ENCODE data around the gene SLC2A2.

The SLC2A2 gene

DNA sequence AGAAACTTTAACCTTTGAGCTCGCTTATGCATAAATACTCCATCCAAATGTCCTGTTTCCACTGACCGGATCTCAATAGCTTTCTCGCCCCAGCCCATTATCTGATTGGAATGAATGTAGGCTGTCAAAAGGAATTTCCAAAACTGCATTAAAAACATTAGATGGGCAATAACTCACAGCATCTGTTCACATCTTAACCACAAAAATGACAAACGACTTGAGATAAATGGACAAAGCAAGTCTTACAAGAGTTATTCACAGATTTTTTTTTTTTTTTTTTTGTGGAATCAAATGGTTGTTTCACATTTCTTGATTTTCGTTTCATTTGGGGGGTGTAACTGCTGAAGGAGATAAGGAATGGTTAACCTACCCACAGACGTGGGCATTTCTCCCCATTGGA lies 39.7 kb upstream of the SLC2A2 start:
- Histone ChIP-seq H3K27me3 (replicated peaks; ENCODE audit: insufficient read depth, low read length) (no peaks in the 10 kb centered on the region), H3K27ac (ENCODE audit: low read length) (no peak overlapping the region), H3K9ac (ENCODE audit: low read length) (no peak overlapping the region), H3K9me3 (replicated peaks; ENCODE audit: insufficient read depth, low read length) (no peaks in the 10 kb centered on the region), H3K4me1 (ENCODE audit: low read length) (no peaks in the 10 kb centered on the region), H3K4me3 (ENCODE audit: low read length) (no peak overlapping the region), H3K79me2 (ENCODE audit: low read length) (no peaks in the 10 kb centered on the region), H3K4me2 (ENCODE audit: low read depth, low read length) (no peak overlapping the region), H3F3A (ENCODE audit: insufficient read depth, low read length) (no peaks in the 10 kb centered on the region), H3K9me2 (replicated peaks; ENCODE audit: insufficient read depth, low read length) (no peaks in the 10 kb centered on the region), H4K20me1 (ENCODE audit: insufficient read depth, low read length) (no peaks in the 10 kb centered on the region), H2AFZ (ENCODE audit: low read length) (no peak overlapping the region), H3K36me3 (replicated peaks; ENCODE audit: insufficient read depth, low read length) (no peaks in the 10 kb centered on the region)
- DNase-seq, result no peak
- TF ChIP-seq EZH2 (optimal IDR thresholded peaks at IDR 0.05; ENCODE audit: low read depth, low read length) (no peak), EZH2phosphoT487 (IDR thresholded peaks at IDR 0.05; ENCODE audit: low read length) (no peak)
- TF ChIP-seq, protein P1, sequence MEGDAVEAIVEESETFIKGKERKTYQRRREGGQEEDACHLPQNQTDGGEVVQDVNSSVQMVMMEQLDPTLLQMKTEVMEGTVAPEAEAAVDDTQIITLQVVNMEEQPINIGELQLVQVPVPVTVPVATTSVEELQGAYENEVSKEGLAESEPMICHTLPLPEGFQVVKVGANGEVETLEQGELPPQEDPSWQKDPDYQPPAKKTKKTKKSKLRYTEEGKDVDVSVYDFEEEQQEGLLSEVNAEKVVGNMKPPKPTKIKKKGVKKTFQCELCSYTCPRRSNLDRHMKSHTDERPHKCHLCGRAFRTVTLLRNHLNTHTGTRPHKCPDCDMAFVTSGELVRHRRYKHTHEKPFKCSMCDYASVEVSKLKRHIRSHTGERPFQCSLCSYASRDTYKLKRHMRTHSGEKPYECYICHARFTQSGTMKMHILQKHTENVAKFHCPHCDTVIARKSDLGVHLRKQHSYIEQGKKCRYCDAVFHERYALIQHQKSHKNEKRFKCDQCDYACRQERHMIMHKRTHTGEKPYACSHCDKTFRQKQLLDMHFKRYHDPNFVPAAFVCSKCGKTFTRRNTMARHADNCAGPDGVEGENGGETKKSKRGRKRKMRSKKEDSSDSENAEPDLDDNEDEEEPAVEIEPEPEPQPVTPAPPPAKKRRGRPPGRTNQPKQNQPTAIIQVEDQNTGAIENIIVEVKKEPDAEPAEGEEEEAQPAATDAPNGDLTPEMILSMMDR (IDR thresholded peaks at IDR 0.05; ENCODE audit: low read length), result no peak

DNA sequence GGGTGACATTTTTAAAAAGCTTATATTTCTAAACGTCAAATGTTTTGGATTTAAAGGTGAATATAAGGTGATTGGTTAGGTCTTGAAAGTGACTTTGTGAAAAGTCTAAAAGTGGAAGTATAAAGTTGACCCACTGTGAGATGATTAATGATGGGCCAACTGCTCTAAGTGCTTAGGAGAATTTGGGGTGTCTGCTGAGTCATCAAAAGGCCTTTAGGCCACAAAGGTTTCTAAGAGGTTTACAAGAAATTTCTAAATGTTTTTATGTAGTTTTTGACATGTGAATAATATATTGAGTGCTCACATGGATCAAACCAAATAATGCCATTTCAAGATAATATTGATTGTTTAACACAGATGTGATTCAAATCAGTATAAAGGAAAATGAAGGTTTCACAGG lies 39.2 kb upstream of the SLC2A2 start:
- H3K4me1 ChIP-seq (ENCODE audit: low read length), result no peaks in the 10 kb centered on the region
- H3K9ac ChIP-seq (ENCODE audit: low read length), result no peak overlapping the region
- H3K27ac ChIP-seq (ENCODE audit: low read length), result no peak overlapping the region
- H4K20me1 ChIP-seq (ENCODE audit: insufficient read depth, low read length), result no peaks in the 10 kb centered on the region
- H3K27me3 ChIP-seq (replicated peaks; ENCODE audit: insufficient read depth, low read length), result no peaks in the 10 kb centered on the region
- H2AFZ ChIP-seq (ENCODE audit: low read length), result no peak overlapping the region
- no peaks in the 10 kb centered on the region for H3K79me2 ChIP-seq (ENCODE audit: low read length)
- no peaks in the 10 kb centered on the region for H3K36me3 ChIP-seq (replicated peaks; ENCODE audit: insufficient read depth, low read length)
- no peaks in the 10 kb centered on the region for H3K9me3 ChIP-seq (replicated peaks; ENCODE audit: insufficient read depth, low read length)
- H3K4me3 ChIP-seq (ENCODE audit: low read length), result no peak overlapping the region
- no peak for TF ChIP-seq EZH2phosphoT487 (IDR thresholded peaks at IDR 0.05; ENCODE audit: low read length)
- TF ChIP-seq EZH2 (optimal IDR thresholded peaks at IDR 0.05; ENCODE audit: low read depth, low read length), result no peak
- TF ChIP-seq, protein P1 (IDR thresholded peaks at IDR 0.05; ENCODE audit: low read length), result no peak
- H3F3A ChIP-seq (ENCODE audit: insufficient read depth, low read length), result no peaks in the 10 kb centered on the region
- H3K4me2 ChIP-seq (ENCODE audit: low read depth, low read length), result no peak overlapping the region
- no peak for DNase-seq
- no peaks in the 10 kb centered on the region for H3K9me2 ChIP-seq (replicated peaks; ENCODE audit: insufficient read depth, low read length)

GRCh38 chr3:171064461-171064860 lies 37.9 kb upstream of the SLC2A2 start:
- no peak for DNase-seq
- Histone ChIP-seq H3K36me3 (replicated peaks; ENCODE audit: insufficient read depth, low read length) (no peaks in the 10 kb centered on the region), H3K9me2 (replicated peaks; ENCODE audit: insufficient read depth, low read length) (no peaks in the 10 kb centered on the region), H3K4me2 (ENCODE audit: low read depth, low read length) (no peak overlapping the region), H3K27me3 (replicated peaks; ENCODE audit: insufficient read depth, low read length) (no peaks in the 10 kb centered on the region), H3K27ac (ENCODE audit: low read length) (no peak overlapping the region), H3K9me3 (replicated peaks; ENCODE audit: insufficient read depth, low read length) (no peaks in the 10 kb centered on the region), H3K79me2 (ENCODE audit: low read length) (no peaks in the 10 kb centered on the region), H2AFZ (ENCODE audit: low read length) (no peak overlapping the region), H4K20me1 (ENCODE audit: insufficient read depth, low read length) (no peaks in the 10 kb centered on the region), H3K4me3 (ENCODE audit: low read length) (no peak overlapping the region), H3K9ac (ENCODE audit: low read length) (no peak overlapping the region), H3F3A (ENCODE audit: insufficient read depth, low read length) (no peaks in the 10 kb centered on the region), H3K4me1 (ENCODE audit: low read length) (no peaks in the 10 kb centered on the region)
- no peak for TF ChIP-seq EZH2 (optimal IDR thresholded peaks at IDR 0.05; ENCODE audit: low read depth, low read length)
- TF ChIP-seq, protein P1 (IDR thresholded peaks at IDR 0.05; ENCODE audit: low read length), result no peak
- no peak for TF ChIP-seq EZH2phosphoT487 (IDR thresholded peaks at IDR 0.05; ENCODE audit: low read length)
